HG02840 (cell line): ENCODE data around the gene MASP2.
"Not testable (repeated sequence)": the region's sequence is repeated elsewhere in the genome, so short reads cannot be mapped to it uniquely, and the experiment has no call there.

ENCODE experiments used
- ATAC-seq: cut with Tn5 transposase; IDR thresholded peaks from one replicate; pipeline ENCODE4 v1.9.1; 2021; ENCODE audit warnings: mild to moderate bottlenecking, moderate library complexity, moderate number of reproducible peaks; ENCODE audit not compliant: unreplicated experiment, low FRiP score

Gene MASP2

DNA sequence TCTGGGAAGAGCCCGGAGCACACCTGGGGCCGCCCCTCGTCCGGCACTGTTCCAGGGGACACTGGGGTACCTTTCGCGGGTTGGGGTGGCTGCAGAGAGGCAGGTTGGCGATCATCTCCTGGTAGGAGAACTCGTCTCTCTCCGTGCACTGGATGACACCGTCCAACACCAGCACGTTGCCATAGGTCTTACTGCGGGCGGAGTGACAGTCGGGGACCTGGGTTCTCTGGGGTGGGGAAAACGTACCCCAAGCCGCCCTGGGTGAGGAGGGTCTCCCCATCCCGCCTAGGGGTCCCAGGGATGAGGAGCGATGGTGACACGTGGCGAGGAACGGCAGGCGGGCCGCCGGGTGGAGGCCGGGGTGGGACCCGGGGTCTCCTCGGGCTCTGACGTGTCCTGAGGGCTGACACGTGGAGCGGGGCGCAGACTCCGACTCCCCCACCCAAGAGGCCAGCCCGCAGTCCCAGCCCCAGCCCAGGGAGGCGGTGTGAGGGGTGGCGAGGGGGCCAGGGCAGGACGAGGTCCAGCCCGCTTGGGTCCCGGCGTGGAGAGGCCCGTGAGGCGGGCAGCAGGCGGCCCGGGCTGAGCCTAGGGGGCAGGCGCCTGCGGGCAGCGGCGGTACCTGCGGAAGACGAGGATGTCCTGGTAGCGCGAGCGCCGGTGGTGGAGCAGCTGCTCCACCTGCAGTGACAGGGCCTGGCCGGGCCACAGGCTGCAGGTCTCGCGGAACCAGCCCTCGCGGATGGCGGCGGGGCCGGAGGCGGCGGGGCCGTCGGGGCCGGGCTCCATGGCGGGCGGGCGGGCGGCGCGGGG lies 12.3 kb upstream of the MASP2 start:
- ATAC-seq: peak; percentile 17

DNA sequence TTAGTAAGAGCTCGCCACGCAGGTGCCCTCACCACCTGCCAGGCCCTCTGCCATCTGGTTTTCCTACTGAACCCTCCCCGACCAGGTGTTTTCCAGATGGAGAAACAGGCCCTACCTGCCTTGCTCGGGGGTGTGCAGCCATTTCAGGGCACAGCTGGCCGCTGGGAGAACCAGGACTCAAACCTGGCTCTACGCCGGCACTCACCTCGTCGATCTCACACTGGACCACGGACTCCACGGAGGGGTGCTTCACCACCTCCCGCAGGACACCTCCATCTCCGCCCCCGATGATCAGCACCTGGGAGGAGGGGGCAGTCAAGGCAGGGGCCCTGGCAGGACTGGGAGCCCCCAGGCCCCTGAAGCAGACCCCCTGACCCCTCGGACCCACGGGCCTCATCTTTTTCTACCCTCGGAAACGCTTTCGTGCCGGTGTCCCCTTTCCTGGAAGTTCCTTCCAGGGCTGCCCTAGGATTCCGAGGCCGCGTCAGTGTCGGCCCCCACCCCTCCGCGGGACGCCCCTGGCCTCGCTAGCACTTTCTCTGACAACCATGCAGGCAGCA lies 11.6 kb upstream of the MASP2 start:
- no peak for ATAC-seq

DNA sequence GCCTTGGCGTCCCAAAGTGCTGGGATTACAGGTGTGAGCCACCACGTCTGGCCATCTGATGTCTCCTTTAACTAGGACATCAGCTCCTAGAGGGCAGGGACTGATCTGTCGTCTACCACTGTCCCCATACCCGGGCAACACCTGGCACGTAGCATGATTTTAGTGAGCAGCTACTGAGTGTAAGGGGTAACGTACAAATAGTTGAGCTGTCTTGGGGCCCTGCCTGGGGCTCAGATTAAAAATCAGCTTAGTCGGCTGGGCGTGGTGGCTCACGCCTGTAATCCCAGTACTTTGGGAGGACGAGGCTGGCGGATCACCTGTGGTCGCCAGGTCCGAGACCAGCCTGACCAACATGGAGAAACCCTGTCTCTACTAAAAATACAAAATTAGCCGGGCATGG lies 11.0 kb upstream of the MASP2 start:
- ATAC-seq: no peak

DNA sequence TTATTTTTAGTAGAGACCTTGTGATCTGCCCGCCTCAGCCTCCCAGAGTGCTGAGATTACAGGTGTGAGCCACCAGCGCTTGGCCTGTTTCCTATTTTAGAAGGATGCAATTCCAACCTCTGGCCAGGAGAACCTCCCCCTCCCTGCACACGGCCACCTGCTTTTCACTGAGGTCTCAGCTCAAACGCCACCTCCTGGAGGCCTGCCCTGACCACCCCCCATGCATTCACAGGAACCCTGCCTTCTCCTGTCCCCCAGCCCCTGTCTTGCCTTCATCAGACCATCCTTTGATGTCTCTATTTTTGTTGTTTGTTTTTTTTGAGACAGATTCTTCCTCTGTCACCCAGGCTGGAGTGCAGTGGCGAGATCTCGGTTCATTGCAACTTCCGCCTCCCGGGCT lies 10.4 kb upstream of the MASP2 start:
- ATAC-seq: no peak

DNA sequence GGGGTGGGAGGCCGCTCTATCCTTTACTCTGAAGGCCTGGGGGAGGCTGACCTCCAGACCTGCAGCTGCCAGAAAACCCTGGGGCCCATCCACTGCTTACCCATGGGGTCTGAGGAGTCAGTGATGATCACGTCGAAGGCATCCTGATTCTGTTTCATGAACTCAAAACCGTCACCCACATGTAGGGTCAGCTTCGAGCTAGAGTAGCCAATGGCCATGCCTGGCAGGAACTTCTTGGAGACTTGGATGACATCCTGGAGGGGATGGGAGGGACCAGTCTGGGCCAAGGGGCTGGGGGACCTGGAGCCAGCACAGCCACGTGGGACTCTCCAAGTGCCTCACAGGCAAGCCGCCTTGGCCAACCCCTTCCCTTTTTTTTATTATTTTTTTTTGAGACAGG lies 9.5 kb upstream of the MASP2 start:
- ATAC-seq: no peak

DNA sequence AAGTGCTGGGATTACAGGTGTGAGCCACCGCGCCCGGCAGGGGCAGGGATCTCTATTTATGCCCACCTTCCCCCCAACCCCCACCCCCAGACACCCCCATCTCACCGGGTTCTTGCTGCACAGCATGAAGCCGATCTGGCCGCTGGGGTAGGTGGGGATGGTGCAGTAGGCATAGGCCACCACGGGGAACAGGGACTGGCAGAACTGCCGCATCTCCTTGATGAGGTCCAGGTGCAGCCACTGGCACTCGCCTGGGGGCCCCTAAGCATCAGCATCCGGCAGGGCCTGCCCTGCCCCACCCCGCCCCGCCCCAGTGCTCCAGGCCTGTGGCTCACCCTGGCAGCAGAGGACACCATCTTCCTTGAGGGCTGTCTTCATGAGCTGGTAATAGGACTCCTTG lies 8.6 kb upstream of the MASP2 start:
- ATAC-seq: no peak

DNA sequence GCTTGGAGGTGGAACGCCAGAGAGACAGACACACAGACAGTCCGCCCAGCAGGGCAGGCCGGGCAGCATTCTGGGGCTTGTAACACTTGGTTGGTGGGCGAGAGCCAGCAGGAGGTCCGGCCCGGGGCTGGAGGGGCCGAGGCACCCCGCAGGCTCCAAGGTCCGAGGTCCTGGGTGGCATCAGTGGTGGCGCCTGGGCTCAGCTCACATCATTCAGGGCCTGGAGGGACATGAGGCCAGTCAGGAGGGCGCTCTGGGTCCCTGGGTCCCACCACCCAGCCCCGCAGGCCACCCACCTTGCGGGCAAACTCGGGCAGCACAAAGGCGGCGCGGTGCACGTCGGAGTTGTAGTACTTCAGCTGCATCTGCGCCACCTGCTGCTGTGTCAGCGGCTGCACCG lies 7.6 kb upstream of the MASP2 start:
- no peak for ATAC-seq

DNA sequence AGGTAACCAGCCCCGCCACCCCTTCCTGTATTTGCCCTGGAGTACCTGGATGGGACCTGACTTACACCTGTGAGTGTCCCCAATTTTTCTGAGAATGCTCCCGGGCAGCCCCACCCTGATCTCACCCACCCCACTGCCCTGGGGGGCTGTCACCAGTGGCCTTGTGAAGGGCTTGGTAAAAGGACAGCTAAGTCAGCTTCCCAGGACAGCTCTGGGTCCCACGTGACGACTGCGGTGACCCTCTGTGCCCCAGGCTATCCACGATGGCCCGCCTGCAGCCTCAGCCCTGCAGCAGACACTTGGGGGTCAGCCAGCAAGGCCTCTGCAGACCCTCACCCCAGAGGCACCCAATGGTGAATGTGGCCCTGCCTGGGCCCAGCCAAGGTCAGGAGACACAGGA lies 7.1 kb upstream of the MASP2 start:
- no peak for ATAC-seq

DNA sequence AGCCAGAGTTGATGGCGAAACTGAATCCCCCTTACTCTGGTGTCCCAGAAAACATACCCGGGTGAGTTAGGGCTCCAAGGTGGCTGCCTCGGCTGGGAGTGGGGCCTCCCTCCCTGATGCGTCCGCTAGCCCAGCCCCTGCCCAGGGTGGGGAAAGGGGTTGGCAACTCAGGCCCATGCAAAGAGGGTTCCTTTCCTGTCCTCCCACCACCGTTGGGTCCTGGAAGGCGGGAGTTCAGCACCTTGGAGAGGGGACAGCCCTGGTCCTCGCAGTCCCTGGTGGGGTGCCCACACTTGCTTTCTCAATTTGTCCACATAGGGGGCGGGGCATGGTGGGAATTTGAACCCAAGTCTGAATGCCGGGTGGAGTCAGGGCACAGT lies 6.7 kb upstream of the MASP2 start:
- ATAC-seq: no peak

DNA sequence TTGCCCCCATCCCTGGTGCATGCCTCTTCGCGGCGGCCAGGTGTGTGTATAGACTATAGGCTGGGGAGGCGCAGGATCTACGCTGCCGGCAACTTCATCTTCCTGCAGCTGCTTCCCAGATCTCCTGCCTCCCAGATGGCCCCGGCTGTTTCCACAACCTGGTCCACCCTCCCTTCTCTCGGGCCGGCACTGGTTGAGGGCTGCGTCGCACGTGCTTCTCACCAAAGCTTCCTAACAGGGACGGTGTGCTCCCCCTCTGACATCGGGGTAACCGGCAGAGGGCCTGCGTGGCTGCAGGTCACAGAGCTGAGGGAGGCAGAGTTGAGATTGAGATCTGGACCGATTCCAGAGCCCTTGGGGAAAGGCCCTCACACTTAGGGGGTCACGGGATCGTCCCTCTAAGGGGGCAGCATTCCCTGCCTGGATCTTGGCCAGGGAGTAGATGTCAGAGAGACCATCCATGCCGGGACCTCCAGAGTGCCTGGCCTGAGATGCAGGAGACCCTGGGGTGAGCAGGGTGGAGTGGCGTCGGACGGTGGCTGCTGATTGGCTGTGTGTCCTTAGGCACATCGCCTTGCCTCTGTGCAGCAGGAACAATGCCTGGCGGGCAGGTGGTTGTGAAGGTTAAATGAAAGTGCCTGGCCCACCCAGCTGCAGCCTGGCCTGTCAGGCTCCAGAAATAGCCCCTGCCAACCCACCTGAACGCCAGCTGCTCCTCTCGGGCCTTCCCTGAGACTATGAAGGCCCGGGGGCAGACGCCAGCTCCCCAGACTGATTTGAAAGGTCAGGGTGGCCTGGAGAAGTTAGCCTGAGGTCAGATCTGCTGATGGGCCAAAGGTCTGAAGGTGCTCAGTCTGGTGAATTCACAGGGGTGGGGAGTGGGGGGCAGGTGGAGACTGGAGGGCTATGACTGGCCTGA lies 6.1 kb upstream of the MASP2 start:
- ATAC-seq: no peak

DNA sequence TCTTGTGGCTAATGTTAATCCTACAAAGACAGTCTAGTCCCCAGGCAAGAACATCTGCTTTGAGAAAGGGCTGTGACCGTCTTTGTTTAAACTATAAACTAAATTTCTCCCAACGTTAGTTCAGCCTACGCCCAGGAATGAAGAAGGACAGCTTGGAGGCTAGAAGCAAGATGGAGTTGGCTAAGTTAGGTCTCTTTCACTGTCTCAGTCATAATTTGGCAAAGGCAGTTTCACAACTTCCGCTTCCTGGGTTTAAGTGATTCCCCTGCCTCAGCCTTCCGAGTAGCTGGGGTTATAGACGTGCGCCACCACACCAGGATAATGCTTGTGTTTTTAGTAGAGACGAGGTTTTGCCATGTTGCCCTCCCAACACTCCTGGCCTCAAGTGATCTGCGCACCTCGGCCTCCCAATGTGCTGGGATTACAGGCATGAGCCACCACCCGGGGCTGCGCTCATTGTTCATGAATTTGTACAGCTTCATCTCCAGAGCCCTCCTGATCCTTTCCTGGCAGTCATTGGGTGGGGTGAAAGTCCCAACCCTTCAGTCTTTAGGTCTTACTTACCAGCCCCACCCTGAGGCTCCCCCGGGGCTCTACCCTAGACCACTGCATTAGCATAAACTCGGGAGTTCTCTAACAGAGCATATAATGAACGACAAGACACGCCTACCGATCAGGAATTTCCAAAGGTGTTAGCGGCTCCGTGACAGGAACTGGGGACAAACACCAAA lies 4.9 kb upstream of the MASP2 start:
- ATAC-seq: no peak

DNA sequence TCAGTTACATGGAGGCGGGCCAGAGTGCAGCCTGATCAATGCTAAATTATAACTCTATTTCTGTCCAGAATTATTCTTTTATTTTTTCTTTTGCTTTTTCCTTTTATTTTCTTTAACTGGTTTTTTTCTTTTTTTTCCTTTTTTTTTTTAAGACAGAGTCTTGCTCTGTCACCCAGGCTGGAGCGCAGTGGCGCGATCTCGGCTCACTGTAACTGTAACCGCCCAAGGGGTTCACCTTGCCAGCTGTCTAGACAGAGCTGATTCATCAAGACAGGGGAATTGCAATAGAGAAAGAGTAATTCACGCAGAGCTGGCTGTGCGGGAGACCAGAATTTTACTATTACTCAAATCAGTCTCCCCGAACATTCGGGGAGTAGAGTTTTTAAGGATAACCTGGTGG lies 4.1 kb upstream of the MASP2 start:
- not testable (repeated sequence) for ATAC-seq

DNA sequence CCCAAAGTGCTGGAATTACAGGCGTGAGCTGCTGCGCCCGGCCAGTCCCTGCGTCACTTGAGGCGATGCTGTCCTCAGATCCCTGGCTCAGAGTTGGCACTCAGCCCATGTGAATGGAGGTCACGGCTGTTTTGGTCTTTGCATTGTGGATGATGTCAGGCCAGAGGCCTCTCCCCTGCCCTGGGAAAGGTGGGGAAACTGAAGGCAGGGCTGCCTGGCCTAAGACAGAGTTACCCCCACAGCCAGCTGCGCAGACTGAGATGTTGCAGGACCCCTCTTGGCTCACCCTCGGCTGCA lies 821 bp downstream of the MASP2 start:
- no peak for ATAC-seq

DNA sequence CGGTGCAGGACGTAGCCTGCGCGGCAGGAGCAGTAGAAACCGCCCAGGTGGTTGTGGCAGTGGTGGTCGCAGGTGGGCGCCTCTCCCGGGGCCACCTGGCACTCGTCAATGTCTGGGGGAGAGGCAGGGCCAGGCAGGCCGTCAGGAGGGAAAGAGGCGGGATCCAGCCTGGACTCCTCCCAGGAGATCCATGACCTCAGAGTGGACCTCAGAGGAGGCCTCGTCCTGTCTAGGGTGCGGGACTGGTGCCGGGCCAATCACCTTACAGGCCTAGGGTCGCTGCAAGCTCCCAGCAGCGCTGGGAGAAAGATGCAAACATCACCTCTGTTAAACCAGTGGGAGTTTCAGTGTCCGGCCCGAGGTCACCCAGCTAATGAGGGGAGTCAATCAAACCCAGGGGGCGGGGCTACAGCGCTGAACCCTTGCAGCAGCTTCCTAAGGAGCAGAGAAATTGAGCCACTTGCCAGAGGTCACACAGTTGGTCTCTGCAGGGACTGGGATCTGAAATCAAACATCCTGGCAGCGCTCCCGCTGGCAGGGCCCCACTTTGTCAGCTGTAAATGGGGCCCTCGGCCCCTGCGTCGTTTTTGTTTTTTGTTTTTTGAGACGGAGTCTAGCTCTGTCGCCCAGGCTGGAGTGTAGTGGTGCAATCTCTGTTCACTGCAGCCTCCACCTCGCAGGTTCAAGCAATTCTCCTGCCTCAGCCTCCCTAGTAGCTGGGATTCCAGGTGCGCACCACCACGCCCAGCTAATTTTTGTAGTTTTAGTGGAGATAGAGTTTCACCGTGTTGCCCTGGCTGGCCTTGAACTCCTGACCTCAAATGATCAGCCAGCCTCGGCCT lies 1.4 kb downstream of the MASP2 start:
- ATAC-seq: no peak

DNA sequence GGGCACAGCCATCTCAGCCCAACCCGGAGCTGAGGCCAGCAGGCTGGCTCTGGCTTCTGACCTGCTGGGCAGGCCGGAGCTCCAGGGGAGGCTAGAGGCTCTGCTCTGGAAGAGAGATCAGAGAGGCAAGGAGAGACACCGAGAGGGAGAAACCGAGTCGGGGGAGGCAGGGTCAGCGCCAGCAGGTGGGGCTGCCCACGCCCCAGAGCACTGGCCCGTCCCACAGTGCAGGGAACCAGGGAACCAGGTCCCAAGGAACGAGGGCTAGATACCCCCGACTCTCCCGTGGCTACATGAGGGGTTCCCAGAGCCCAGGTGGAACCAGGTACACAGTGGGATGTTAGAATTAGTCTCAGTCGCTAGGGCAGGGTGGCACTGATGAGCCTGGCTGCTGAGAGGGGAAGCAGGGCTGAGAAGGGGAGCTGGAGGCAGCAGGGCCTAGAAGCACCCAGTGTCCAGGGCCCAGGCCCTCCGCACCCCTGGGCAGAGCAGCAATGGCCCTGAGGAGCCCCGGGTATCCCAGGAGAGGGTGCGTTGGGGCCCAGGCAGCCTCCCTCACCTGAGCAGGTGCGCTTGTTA lies 2.1 kb downstream of the MASP2 start:
- ATAC-seq: no peak

DNA sequence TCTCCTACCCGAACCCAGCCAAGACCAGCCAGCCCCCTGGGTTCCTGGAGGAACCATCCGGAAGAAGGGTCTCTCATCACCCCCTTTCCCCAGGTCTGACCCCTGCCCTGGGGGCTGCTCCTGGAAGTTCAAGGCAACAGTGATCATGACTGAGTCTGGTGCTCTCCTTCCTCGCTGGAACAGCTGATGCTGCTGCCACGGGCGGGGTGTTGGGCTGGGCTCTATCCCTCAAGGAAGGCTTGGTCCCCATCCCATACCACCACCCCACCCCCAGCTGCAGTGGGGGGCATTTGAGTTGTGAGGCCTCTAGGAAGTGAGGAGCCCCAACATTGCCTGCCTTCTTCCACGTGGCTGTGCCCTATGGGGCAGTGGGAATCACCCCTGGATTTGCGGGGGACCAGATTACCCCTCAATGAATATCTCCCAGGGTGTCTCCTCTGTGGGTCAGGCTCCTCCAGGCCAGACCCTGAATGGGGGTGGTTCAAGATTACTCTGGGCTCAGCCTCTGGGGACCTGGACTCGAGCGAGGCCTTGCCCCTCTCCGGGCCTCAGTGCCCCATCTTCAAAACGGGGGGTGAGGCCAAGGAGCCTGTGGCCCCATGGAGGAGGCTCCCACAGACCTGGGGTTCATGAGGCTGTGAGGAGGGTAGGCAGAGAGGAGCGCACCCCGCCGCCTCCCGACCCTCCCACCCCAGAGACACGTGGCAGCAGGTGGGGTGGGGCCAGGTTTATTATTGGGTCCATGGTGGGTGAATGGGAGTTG lies 2.8 kb downstream of the MASP2 start:
- no peak for ATAC-seq

DNA sequence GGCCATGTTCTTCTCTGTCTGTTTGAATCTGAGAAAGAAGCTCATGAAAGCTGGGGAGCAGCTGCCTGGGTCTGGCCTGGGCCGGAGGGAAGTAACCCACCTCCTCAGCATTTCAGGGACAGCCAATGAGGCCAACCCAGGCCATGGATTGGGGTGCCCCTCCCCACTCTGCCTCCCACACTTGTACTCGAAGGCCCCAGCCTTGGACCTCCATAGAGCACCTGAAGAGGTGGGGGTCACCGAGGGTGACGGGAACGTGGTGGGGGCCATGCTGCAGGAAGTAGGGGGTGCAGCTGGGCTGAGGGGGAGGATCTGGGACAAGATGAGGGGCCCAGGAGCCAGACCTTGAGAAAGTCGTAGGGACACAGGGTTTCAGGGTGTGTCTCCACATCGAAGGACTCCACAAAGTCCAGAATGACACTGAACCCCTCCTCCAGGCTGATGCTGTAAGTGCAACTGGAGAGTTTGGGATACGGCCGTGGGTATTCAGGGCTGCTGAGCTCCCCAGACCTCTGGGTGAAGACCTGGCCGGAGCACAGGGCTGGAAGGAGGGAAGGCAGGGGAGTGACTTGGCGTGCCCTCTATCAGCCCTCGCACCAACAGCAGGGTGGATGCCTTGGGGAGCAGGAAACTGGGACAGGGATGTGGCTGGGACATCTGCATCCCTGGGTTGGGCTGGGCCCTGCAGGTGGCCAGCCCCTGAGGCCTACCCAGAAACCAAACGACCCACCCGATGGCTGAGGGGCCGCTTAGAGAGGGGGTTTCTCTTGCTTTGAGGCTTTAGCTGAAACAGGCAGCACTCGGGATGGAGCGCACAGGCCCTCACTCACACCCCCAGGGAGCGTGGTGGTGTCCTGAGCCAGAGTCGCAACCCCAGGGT lies 3.8 kb downstream of the MASP2 start:
- no peak for ATAC-seq

DNA sequence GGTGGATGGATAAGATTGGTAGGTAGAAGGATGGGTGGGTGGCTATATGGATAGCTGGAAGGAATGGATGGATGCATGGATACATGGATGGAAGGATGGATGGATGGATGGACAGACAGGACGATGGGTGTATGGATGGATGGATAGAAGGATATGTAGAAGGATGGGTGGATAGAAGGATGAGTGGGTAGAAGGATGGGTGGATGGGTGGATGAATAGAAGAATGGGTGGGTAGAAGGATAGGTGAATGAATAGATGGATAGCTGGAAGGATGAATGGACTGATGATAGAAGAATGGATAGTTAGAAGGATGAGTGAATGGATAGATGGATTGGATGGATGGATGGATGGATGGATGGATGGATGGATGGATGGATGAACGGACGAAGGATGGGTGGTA lies 5.0 kb downstream of the MASP2 start:
- no peak for ATAC-seq
